Right kidney (tissue), 1 donor: ENCODE data around the gene PLK2.

ENCODE experiments used
- DNase-seq: peaks from one replicate; pipeline ENCODE4 v3.0.0-alpha.2; 2016

Gene PLK2

DNA sequence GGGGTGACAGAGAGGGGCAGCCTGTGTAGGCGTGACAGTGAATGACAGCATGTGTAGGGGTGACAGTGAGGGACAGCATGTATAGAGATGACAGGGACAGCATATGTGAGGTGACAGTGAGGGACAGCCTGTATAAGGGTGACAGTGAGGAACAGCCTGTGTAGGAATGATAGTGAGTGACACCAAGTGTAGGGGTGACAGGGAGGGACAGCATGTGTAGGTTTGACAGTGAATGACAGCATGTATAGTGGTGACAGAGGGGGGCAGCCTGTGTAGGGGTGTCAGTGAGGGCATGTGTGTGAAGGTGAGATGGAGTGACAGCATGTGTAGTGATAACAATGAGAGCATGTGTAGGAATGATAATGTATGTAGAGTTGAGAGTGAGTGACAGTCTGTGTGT, 22.6 kb upstream of the PLK2 start:
- DNase-seq: no peak

DNA sequence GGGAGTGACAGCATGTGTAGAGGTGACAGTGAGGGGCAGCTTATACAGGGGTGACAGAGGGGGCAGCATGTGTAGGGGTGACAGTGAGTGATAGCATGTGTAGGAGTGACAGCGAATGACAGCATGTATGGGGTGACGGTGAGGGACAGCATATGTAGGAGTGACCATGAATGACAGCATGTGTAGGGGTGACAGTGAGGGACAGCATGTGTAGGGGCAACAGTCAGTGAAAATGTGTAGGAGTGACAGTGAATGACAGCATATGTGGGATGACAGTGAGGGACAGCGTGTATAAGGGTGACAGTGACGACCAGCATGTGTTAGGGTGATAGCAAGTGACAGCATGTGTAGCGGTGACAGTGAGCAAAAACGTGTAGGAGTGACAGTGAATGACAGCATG, 21.9 kb upstream of the PLK2 start:
- no peak for DNase-seq

GRCh38 chr5:58481066-58481676, 21.3 kb upstream of the PLK2 start:
- DNase-seq: no peak

GRCh38 chr5:58477760-58478376, 18.0 kb upstream of the PLK2 start:
- no peak for DNase-seq

DNA sequence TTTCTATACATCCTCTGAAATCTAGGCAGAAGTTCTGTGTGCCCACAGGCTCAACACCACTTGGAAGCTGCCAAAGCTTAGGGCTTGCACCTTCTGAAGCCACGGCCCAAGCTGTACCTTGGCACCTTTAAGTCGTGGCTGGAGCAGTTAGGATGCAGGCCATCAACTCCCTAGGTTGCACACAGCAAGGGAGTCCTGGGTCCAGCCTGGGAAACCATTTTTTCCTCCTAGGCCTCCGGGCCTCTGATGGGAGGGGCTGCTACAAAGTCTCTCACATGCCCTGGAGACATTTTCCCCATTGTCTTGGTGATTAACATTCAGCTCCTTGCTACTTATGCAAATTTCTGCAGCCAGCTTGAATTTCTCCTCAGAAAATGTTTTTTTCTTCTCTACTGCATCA, 15.5 kb upstream of the PLK2 start:
- no peak for DNase-seq

- DNase-seq: no peak
Observed at GRCh38 chr5:58469896-58470295, 10.0 kb upstream of the PLK2 start.

DNA sequence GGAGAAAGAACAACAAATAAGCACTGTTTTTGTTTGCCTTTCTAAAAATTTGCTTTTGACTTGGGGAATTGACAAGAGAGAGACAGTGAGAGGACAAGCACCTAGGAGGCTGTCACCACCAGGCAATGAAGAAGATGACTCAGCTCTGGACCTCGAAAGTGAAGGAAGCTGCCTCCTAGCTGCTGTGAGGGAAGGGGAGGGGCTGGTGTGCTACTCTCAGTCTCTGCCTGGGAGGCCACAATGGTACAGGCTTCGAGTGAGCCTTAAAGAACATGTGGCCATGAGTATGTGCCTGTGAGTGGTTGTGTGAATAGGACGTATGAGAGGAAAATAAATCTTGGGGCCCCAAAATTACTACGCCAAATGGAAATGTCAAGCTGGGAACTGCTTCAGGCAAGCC, 7.1 kb upstream of the PLK2 start:
- no peak for DNase-seq

DNA sequence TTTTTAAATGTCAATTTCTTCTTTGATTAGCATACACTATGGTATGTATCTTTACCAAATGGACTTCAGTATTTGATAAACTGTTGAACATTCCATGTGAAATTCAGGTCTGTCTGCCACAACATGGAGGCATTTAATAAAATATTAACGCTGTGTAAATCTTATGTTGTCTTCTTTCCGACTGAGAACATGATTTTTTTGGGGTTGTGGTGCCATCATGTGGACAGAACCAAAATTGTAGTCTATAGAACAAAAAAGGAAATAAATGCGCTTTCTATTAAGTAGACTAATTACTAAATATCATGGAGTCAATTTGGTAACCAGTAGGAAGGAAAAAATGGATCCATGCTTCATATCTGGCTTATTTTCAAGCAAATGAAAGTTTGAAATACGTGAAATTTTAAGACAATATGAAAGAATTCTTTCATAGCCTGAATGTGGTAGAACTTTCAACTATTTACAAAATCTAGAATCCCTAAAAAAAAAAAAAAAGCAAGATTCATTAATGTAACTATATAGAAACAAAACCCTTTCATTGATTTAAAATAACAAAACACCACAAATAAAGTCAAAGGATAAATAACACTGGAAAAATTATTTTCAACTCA, 2.8 kb upstream of the PLK2 start:
- no peak for DNase-seq

GRCh38 chr5:58462154-58462553, 2.3 kb upstream of the PLK2 start:
- DNase-seq: no peak

DNA sequence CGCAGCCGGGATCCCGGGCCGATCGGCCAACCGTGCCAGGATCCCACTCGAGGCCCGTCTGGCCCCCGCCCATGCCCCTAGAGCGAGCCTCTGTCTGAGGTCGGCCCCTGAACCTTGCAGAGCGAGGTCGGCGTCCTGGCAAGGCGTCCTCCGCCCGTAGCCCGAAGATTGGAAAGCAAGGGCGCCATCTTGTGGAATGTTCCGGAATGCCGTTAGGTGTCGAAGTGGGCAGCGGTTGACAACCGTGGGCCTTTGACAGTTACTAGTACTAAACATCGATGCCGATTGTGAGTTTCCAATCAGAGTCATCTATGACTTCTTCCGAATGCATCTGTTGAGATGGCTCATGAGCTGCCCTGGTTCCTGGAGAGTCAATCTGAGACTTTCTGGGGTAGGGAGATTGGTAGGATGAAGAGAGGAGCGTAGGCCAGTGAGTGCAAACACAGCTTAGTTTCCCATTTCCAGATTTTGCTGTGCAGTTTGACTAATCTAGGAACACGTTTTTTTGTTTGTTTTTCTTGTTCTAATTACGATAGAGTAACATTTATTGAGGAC, 923 bp upstream of the PLK2 start:
- no peak for DNase-seq

GRCh38 chr5:58459146-58460001, 512 bp downstream of the PLK2 start:
- DNase-seq: no peak

DNA sequence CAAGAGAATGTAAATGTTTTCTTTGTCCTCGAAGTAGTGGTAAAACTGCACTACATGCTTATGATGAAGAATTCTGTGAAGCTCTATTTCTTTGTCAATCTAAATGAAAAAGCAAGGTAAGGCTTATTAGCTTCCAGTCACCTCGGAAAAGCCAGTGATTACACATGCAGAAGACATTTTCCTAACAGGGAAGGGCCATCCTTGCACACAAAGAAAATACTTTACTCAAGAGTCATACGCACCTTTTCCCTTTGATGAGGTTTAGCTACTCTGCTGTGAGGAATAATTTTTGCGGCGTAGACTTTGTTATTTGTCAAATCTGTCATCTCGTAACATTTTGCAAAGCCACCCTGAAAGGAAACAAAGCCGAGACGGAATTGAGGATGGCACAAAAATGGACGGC, 1.1 kb downstream of the PLK2 start:
- peak; percentile 41 for DNase-seq

- no peak for DNase-seq
Observed at GRCh38 chr5:58458141-58458742, 1.6 kb downstream of the PLK2 start.

- no peak for DNase-seq
Observed at GRCh38 chr5:58457050-58457449, 2.8 kb downstream of the PLK2 start.

DNA sequence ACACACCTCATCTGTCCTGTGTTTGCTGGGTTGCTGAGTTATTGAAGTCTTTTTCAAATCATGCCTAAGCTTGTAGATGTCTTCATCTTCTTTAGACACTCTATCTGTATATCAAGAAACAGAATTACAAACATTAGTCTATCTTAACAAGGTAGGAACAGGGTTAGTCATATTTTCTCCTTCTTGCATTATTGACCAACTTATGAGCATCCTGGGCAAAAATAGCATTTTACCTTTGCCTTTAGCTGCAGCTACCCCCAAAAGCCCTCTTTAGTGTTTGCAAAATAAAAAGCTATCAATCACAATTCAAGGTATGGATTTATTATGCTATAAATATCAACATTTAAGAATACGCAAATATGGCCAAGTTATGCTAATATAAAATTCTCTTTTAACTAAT, 3.4 kb downstream of the PLK2 start:
- no peak for DNase-seq

DNA sequence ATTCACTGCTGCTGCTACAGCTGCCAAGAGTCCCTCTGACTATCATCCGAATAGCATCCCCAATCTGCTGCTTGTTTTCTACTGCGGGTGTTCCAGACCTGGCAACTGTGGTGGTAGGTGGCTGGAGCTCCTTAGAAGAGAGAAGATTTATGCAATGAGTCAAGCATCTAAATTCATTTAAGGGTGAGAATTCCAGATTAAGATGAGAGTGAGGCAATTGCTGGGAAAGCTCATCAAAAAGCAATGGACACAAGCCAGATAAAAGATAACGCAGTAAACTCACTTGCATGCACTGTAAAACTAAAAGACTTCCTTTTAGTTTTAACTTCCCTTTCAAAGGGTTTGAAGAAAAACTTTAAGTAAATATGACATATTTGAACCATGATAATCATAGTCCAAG, 3.9 kb downstream of the PLK2 start:
- no peak for DNase-seq

- DNase-seq: no peak
Observed at GRCh38 chr5:58455480-58455879, 4.4 kb downstream of the PLK2 start.

GRCh38 chr5:58455066-58455465, 4.8 kb downstream of the PLK2 start:
- DNase-seq: no peak

- no peak for DNase-seq
Observed at GRCh38 chr5:58454025-58454424, 5.9 kb downstream of the PLK2 start.

GRCh38 chr5:58453306-58453705, 6.6 kb downstream of the PLK2 start:
- no peak for DNase-seq

GRCh38 chr5:58452566-58453258, 7.2 kb downstream of the PLK2 start:
- no peak for DNase-seq
